WTC11 (cell line): Measurements from ENCODE around the gene MAST4.

Experiments
- ATF3 ChIP-seq: sonication (generic); formaldehyde crosslinking; conservative IDR thresholded peaks from 2 replicates; pipeline ENCODE4 v1.8.1; 2022; ENCODE audit warnings: mild to moderate bottlenecking, missing genetic modification reagents
- CTCF ChIP-seq: fragments of 200-600 bp; IDR thresholded peaks from 2 replicates; pipeline ENCODE4 v1.8.0; 2022; ENCODE audit warnings: antibody characterized with exemption
- E2F1 ChIP-seq: sonication (generic); formaldehyde crosslinking; IDR thresholded peaks from 2 replicates; pipeline ENCODE4 v1.8.0; 2022; ENCODE audit warnings: mild to moderate bottlenecking, missing genetic modification reagents
- FOXP1 ChIP-seq: sonication (generic); formaldehyde crosslinking; IDR thresholded peaks from 2 replicates; pipeline ENCODE4 v1.8.0; 2022; ENCODE audit warnings: missing genetic modification reagents, mild to moderate bottlenecking, moderate library complexity, borderline replicate concordance
- GRHL2 ChIP-seq: fragments of 250-450 bp; sonication (Bioruptor Pico); IDR thresholded peaks from 2 replicates; pipeline ENCODE4 v1.8.0; 2022; ENCODE audit warnings: mild to moderate bottlenecking, moderate library complexity; ENCODE audit not compliant: insufficient replicate concordance, severe bottlenecking
- IRF1 ChIP-seq: sonication (generic); formaldehyde crosslinking; IDR thresholded peaks from 2 replicates; pipeline ENCODE4 v1.8.0; 2023; ENCODE audit warnings: missing genetic modification reagents
- JUN ChIP-seq: sonication (generic); formaldehyde crosslinking; IDR thresholded peaks from 2 replicates; pipeline ENCODE4 v1.8.0; 2023; ENCODE audit warnings: mild to moderate bottlenecking, missing genetic modification reagents
- MXD4 ChIP-seq: fragments of 250-450 bp; sonication (Bioruptor Pico); IDR thresholded peaks from 2 replicates; pipeline ENCODE4 v1.8.0; 2021; ENCODE audit warnings: mild to moderate bottlenecking, moderate library complexity, borderline replicate concordance
- SMAD3 ChIP-seq: sonication (generic); formaldehyde crosslinking; IDR thresholded peaks from 2 replicates; pipeline ENCODE4 v1.8.0; 2022; ENCODE audit warnings: missing genetic modification reagents, mild to moderate bottlenecking, borderline replicate concordance
- USF1 ChIP-seq: sonication (generic); formaldehyde crosslinking; IDR thresholded peaks from 2 replicates; pipeline ENCODE4 v1.8.0; 2022; ENCODE audit warnings: mild to moderate bottlenecking, missing genetic modification reagents
- USF2 ChIP-seq: sonication (generic); formaldehyde crosslinking; IDR thresholded peaks from 2 replicates; pipeline ENCODE4 v1.8.1; 2023; ENCODE audit warnings: mild to moderate bottlenecking, missing genetic modification reagents, moderate library complexity

GRCh38 chr5:67178966-67179365 lies 582.8 kb downstream of the MAST4 start:
- TF ChIP-seq E2F1 (CRISPR knock-in tag) (no peak), CTCF (no peak), IRF1 (CRISPR knock-in tag) (no peak), ATF3 (CRISPR knock-in tag) (no peak), MXD4 (CRISPR knock-in tag) (no peak), SMAD3 (CRISPR knock-in tag) (no peak), JUN (CRISPR knock-in tag) (no peak), USF2 (CRISPR knock-in tag) (no peak), USF1 (CRISPR knock-in tag) (no peak), FOXP1 (CRISPR knock-in tag) (no peak), GRHL2 (CRISPR knock-in tag) (no peak)
